Measurements from ENCODE around the gene STON2.
"Not testable (repeated sequence)": the region's sequence is repeated elsewhere in the genome, so short reads cannot be mapped to it uniquely, and the experiment has no call there.

STON2 gene

DNA sequence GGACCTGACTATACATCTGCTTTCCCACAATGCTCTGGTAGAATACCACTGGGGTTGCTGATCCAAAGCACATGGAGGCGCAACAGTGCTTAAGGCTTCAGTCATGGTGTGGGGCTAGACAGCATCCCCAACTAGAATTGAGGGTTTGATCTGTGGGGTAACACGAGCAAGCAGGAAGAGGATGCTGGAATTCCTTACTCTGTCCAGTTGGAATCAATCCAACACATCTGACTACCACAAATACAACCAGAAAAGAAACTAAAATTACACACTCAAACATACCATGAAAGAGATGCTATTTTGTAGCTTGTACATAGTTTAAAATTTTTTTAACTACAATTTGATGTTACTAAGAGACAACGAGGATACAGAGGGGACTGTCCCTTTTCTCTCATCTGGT is 138.9 kb downstream of the STON2 start:
- no peak overlapping the region for H3K9ac ChIP-seq (ENCODE audit: low read depth, low read length)
- no peak overlapping the region for H3K27ac ChIP-seq (ENCODE audit: low read depth, low read length)
- H3K27me3 ChIP-seq (ENCODE audit: control insufficient read depth, insufficient read depth, low read length) = no peaks in the 10 kb centered on the region
- no peaks in the 10 kb centered on the region for H3K36me3 ChIP-seq (ENCODE audit: control insufficient read depth, insufficient read depth, low read length)
- H3K4me3 ChIP-seq (ENCODE audit: low read depth, low read length) = no peak overlapping the region
- H3K9me3 ChIP-seq (ENCODE audit: control insufficient read depth, insufficient read depth, low read length) = no peaks in the 10 kb centered on the region
- H3K4me1 ChIP-seq (ENCODE audit: control insufficient read depth, insufficient read depth, low read length) = peaks cover 22% of the 10 kb centered on the region

DNA sequence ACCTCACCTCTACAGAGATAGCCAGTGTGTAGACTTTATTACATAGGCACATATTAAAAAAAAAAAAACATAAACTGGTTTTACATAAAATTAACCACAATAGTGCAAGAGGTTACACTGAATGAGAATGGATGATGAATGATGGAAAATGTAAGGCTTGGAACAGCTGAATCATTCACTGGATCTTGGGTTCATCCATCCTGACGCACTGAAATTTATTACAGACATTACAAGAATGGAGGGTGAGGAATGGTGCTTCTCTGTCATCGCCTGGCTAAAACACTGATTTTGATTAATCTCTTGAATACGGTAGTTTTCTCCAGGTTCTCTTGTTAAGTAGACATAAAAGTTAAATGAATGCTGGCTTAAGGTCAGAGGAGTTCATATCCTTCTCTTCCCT is 139.4 kb downstream of the STON2 start:
- Histone ChIP-seq H3K27ac (ENCODE audit: low read depth, low read length) (no peak overlapping the region), H3K27me3 (ENCODE audit: control insufficient read depth, insufficient read depth, low read length) (no peaks in the 10 kb centered on the region), H3K36me3 (ENCODE audit: control insufficient read depth, insufficient read depth, low read length) (no peaks in the 10 kb centered on the region), H3K9me3 (ENCODE audit: control insufficient read depth, insufficient read depth, low read length) (no peaks in the 10 kb centered on the region), H3K4me3 (ENCODE audit: low read depth, low read length) (no peak overlapping the region), H3K4me1 (ENCODE audit: control insufficient read depth, insufficient read depth, low read length) (peaks cover 22% of the 10 kb centered on the region), H3K9ac (ENCODE audit: low read depth, low read length) (no peak overlapping the region)

DNA sequence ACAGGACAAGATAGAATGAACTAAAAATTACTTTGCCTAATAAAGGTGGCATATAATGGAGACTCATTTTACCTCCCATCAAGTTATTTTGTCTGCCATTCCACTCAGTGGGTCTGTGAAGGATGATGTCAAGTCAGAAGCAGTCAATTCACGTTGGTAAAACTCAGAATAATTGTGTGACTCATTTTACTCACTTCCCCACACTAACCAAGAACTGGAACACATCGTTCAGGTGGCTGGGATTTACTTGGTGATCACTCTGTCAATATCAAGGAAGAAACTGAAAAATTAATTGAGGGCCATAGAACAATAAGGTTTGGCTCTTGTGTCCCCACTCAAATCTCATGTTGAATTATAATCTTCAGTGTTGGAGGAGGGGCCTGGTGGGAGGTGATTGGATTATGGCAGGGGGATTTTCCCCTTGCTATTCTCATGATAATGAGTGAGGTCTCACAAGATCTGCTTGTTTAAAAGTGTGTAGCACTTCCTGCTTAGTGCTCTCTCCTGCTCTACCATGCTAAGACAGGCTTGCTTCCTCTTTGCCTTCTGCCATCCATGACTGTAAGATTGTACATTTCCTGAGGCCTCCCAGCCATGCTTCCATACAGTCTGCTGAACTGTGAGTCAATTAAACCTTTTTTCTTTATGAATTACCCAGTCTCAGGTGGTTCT is 143.7 kb downstream of the STON2 start:
- Histone ChIP-seq H3K36me3 (ENCODE audit: control insufficient read depth, insufficient read depth, low read length) (no peaks in the 10 kb centered on the region), H3K27me3 (ENCODE audit: control insufficient read depth, insufficient read depth, low read length) (no peaks in the 10 kb centered on the region), H3K9me3 (ENCODE audit: control insufficient read depth, insufficient read depth, low read length) (no peaks in the 10 kb centered on the region), H3K4me1 (ENCODE audit: control insufficient read depth, insufficient read depth, low read length) (0 out of 2 replicates have a peak, but pooled peaks cover 4% of the 10 kb centered on the region), H3K9ac (ENCODE audit: low read depth, low read length) (no peak overlapping the region), H3K4me3 (ENCODE audit: low read depth, low read length) (no peak overlapping the region), H3K27ac (ENCODE audit: low read depth, low read length) (no peak overlapping the region)

DNA sequence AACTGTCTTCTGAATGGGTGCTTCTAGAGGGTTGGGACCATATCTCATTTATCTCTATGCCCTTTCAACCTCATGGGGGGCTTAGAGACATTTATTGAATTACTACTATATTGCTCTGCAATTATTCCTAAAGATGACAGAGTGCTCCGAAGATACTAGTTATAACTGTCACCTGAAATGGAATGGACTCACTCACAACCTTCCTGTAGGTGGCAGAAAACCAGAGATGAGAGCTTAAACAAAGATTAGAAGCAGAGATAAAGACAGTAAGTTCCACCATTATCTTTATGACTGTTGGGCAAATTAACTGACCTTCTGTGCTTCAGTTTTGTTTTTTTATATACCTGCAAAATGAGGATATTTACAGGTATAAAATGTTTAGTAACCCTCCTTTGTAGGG is 147.8 kb downstream of the STON2 start:
- no peaks in the 10 kb centered on the region for H3K36me3 ChIP-seq (ENCODE audit: control insufficient read depth, insufficient read depth, low read length)

DNA sequence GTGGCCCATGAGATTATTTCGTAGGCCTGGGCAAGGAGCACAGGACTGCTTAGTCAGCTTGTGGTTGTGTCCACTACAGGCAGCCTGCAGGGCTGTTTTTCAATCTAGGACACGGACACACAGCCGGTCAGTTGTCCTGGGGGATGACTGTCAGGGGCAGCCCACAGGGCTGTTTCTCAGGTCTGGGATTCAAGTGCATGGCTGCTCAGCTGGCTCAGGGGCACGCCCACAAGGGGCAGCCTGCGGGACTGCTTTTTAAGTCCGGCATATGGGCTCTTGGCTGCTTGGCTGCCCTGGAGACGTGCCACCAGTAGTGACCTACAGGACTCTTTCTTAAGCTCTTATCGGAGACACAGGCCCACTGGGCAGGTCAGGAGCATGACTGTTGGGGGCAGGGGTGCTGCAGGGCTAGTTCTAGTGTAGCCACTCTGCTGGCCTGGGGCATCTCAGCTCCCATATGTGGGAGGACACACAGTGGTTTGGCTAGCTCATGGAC is 152.8 kb downstream of the STON2 start:
- H3K27ac ChIP-seq (ENCODE audit: low read depth, low read length) = no peak overlapping the region
- H3K27me3 ChIP-seq (ENCODE audit: control insufficient read depth, insufficient read depth, low read length) = no peaks in the 10 kb centered on the region
- no peak overlapping the region for H3K9ac ChIP-seq (ENCODE audit: low read depth, low read length)

More for the DNA sequence above, 147.8 kb downstream of the STON2 start:
- Histone ChIP-seq H3K4me1 (ENCODE audit: control insufficient read depth, insufficient read depth, low read length) (0 out of 2 replicates have a peak, but pooled peaks cover 4% of the 10 kb centered on the region), H3K9me3 (ENCODE audit: control insufficient read depth, insufficient read depth, low read length) (no peaks in the 10 kb centered on the region), H3K9ac (ENCODE audit: low read depth, low read length) (no peak overlapping the region), H3K27ac (ENCODE audit: low read depth, low read length) (no peak overlapping the region), H3K27me3 (ENCODE audit: control insufficient read depth, insufficient read depth, low read length) (no peaks in the 10 kb centered on the region), H3K4me3 (ENCODE audit: low read depth, low read length) (no peak overlapping the region)

DNA sequence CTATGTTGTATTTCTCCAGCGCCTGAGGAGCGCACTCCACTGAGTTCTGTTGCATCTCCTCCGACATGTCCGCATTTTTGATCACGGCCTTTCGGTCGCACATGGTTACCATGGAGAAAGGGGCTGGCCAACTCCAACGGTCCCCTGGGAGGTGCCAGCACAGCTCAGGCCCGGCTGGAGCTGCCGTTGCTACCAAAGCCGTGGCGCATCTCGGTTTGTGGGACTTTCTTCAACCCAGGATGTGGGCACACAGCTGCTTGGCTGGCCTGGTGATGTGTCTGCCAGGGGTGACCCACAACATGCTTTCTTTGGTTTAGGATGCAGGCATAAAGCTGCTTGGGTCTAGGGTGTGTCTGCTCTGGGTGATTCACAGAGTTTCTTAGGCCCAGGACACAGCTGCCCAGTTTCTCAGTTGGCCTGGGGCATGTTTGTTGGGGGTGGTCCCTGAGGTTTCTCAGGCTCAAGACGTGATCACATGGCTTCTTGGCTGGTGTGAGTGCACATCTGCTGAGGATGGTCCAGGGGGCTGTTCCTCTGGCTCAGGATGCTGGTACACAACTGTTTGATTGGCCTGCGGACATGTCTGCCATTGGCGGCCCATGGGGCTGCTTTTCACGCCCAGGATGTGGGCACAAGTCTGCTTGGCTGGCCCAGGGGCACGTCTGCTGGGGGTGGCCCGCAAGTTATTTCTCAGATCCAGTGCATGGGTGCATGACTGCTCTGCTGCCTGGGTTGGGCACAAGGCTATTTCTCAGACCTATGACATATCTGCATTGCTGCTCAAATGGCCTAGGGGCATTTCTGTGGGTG is 153.5 kb downstream of the STON2 start:
- H3K9ac ChIP-seq (ENCODE audit: low read depth, low read length) = no peak overlapping the region
- H3K27ac ChIP-seq (ENCODE audit: low read depth, low read length) = no peak overlapping the region
- no peaks in the 10 kb centered on the region for H3K36me3 ChIP-seq (ENCODE audit: control insufficient read depth, insufficient read depth, low read length)
- H3K9me3 ChIP-seq (ENCODE audit: control insufficient read depth, insufficient read depth, low read length) = peaks cover 8% of the 10 kb centered on the region; the same call in 1 of the 2 replicates
- H3K4me1 ChIP-seq (ENCODE audit: control insufficient read depth, insufficient read depth, low read length) = no peaks in the 10 kb centered on the region
- no peaks in the 10 kb centered on the region for H3K27me3 ChIP-seq (ENCODE audit: control insufficient read depth, insufficient read depth, low read length)
- no peak overlapping the region for H3K4me3 ChIP-seq (ENCODE audit: low read depth, low read length)

More for the DNA sequence above, 152.8 kb downstream of the STON2 start:
- H3K4me1 ChIP-seq (ENCODE audit: control insufficient read depth, insufficient read depth, low read length) = no peaks in the 10 kb centered on the region
- H3K36me3 ChIP-seq (ENCODE audit: control insufficient read depth, insufficient read depth, low read length) = no peaks in the 10 kb centered on the region
- no peak overlapping the region for H3K4me3 ChIP-seq (ENCODE audit: low read depth, low read length)
- peaks cover 8% of the 10 kb centered on the region; the same call in 1 of the 2 replicates for H3K9me3 ChIP-seq (ENCODE audit: control insufficient read depth, insufficient read depth, low read length)

DNA sequence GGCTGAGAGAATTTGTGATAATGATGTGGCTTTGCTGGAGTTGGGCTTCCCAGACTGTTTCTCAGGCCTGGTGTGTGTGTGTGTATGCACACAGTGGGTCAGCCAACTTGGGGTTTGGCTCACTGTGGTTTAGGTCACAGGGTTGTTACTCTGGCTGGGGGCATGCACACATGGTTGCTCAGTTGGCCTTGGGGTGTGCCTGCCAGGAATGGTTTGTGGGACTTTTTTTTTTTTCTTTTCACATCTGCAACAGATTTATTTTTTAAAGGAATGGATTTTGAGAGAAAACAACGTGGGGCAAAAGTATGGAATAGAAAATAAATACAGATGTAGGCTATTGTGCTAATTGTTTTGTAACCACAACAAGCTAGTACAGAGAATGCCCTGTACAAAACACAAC is 154.4 kb downstream of the STON2 start:
- H3K9me3 ChIP-seq (ENCODE audit: control insufficient read depth, insufficient read depth, low read length) = peaks cover 8% of the 10 kb centered on the region; the same call in 1 of the 2 replicates
- H3K36me3 ChIP-seq (ENCODE audit: control insufficient read depth, insufficient read depth, low read length) = no peaks in the 10 kb centered on the region
- H3K27ac ChIP-seq (ENCODE audit: low read depth, low read length) = no peak overlapping the region
- no peaks in the 10 kb centered on the region for H3K4me1 ChIP-seq (ENCODE audit: control insufficient read depth, insufficient read depth, low read length)
- H3K27me3 ChIP-seq (ENCODE audit: control insufficient read depth, insufficient read depth, low read length) = no peaks in the 10 kb centered on the region
- no peak overlapping the region for H3K9ac ChIP-seq (ENCODE audit: low read depth, low read length)
- no peak overlapping the region for H3K4me3 ChIP-seq (ENCODE audit: low read depth, low read length)

DNA sequence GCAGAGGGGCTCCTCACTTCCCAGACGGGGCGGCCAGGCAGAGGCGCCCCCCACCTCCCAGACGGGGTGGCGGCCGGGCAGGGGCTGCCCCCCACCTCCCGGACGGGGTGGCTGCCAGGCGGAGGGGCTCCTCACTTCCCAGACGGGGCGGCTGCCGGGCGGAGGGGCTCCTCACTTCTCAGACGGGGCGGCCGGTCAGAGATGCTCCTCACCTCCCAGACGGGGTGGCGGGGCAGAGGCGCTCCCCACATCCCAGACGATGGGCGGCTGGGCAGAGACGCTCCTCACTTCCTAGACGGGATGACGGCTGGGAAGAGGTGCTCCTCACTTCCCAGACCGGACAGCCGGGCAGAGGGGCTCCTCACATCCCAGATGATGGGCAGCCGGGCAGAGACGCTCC is 155.7 kb downstream of the STON2 start:
- H3K4me1 ChIP-seq (ENCODE audit: control insufficient read depth, insufficient read depth, low read length); H3K4me3 ChIP-seq (ENCODE audit: low read depth, low read length); H3K36me3 ChIP-seq (ENCODE audit: control insufficient read depth, insufficient read depth, low read length); H3K9ac ChIP-seq (ENCODE audit: low read depth, low read length); H3K27ac ChIP-seq (ENCODE audit: low read depth, low read length); H3K9me3 ChIP-seq (ENCODE audit: control insufficient read depth, insufficient read depth, low read length); H3K27me3 ChIP-seq (ENCODE audit: control insufficient read depth, insufficient read depth, low read length): not testable (repeated sequence)

DNA sequence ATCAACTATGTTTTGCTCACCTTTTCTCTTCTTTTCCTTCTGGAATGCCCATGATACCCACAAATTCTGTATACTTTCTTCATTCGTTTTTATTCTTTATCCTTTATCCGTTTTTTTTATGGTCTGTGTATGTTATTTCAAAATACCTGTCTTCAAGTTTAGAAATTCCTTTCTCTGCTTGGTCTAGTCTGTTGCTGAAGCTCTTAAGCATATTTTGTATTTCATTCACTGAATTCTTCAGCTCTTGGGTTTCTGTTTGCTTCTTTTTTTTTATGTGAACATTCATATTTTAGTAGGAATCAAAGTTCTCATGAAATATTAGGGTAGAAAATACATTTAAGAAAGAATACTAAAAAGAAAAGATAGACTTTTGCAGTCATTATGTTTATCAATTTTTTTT is 156.6 kb downstream of the STON2 start:
- Histone ChIP-seq H3K4me3 (ENCODE audit: low read depth, low read length) (no peak overlapping the region), H3K27me3 (ENCODE audit: control insufficient read depth, insufficient read depth, low read length) (no peaks in the 10 kb centered on the region), H3K4me1 (ENCODE audit: control insufficient read depth, insufficient read depth, low read length) (no peaks in the 10 kb centered on the region), H3K27ac (ENCODE audit: low read depth, low read length) (no peak overlapping the region), H3K36me3 (ENCODE audit: control insufficient read depth, insufficient read depth, low read length) (no peaks in the 10 kb centered on the region), H3K9me3 (ENCODE audit: control insufficient read depth, insufficient read depth, low read length) (peaks cover 8% of the 10 kb centered on the region; the same call in 1 of the 2 replicates), H3K9ac (ENCODE audit: low read depth, low read length) (no peak overlapping the region)

DNA sequence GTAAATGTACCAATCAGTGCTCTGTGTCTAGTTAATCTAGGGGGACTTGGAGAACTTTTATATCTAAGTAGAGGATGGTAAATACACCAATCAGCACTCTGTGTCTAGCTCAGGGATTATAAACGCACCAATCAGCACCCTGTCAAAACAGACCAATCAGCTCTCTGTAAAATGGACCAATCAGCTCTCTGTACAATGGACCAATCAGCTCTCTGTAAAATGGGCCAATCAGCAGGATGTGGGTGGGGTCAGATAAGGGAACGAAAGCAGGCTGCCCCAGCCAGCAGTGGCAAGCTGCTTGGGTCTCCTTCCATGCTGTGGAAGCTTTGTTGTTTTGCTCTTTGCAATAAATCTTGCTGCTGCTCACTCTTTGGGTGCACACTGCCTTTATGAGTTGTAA is 163.3 kb downstream of the STON2 start:
- H3K9me3 ChIP-seq (ENCODE audit: control insufficient read depth, insufficient read depth, low read length); H3K27me3 ChIP-seq (ENCODE audit: control insufficient read depth, insufficient read depth, low read length); H3K4me3 ChIP-seq (ENCODE audit: low read depth, low read length); H3K4me1 ChIP-seq (ENCODE audit: control insufficient read depth, insufficient read depth, low read length); H3K9ac ChIP-seq (ENCODE audit: low read depth, low read length); H3K27ac ChIP-seq (ENCODE audit: low read depth, low read length); H3K36me3 ChIP-seq (ENCODE audit: control insufficient read depth, insufficient read depth, low read length): not testable (repeated sequence)

DNA sequence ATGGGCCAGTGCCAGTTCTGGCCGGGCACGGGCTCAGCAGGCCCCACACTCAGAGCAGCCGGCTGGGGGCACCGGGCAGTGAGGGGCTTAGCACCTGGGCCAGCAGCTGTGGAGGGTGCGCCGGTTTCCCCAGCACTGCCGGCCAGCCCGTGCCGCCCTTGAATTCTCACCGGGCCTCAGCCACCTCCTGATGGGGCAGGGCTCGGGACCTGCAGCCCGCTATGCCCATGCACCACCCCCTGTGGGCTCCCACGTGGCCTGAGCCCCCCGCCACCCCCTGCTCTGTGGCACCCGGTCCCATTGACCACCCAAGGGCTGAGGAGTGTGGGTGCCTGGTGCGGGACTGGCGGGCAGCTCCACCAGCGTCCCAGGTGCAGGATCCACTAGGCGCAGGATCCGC is 164.0 kb downstream of the STON2 start:
- Histone ChIP-seq H3K36me3 (ENCODE audit: control insufficient read depth, insufficient read depth, low read length) (no peaks in the 10 kb centered on the region), H3K9me3 (ENCODE audit: control insufficient read depth, insufficient read depth, low read length) (no peaks in the 10 kb centered on the region), H3K4me3 (ENCODE audit: low read depth, low read length) (no peak overlapping the region), H3K4me1 (ENCODE audit: control insufficient read depth, insufficient read depth, low read length) (0 out of 2 replicates have a peak, but pooled peaks cover 7% of the 10 kb centered on the region), H3K27me3 (ENCODE audit: control insufficient read depth, insufficient read depth, low read length) (no peaks in the 10 kb centered on the region), H3K27ac (ENCODE audit: low read depth, low read length) (no peak overlapping the region), H3K9ac (ENCODE audit: low read depth, low read length) (no peak overlapping the region)
